Heart left ventricle (tissue), 16 donors: Measurements from ENCODE around the gene FAM227B. TPM values are rescaled to one million over a fixed set of nuclear protein-coding genes. Genes with fewer than 3 reads are reported as not detected.
A peak's percentile ranks its signal among the peaks of the same experiment; 100 is the strongest.

Experiments used
- ATAC-seq, 4 donors: fragments of 200-7000 bp; cut with Tn5 transposase; one replicate each; pipeline ENCODE4 v1.9.1; 2020 to 2022; ENCODE audit warnings: moderate library complexity in 4 of 4, mild to moderate bottlenecking in 3 of 4, moderate number of reproducible peaks in 1 of 4
- DNase-seq, 5 donors: peaks; one replicate each; pipeline ENCODE4 v3.0.0-alpha.2; 2020
- H3K27ac ChIP-seq, 12 donors: fragments of 200-600 bp; sonication (generic) in 4 of 12; one replicate each; pipeline versions ENCODE4 v1.5.0 to v1.8.0; 2016 to 2022; ENCODE audit warnings: mild to moderate bottlenecking in 2 of 12
- H3K27me3 ChIP-seq, 9 donors: fragments of 200-600 bp; sonication (generic) in 2 of 9; one replicate each; pipeline versions ENCODE4 v1.5.1 to v1.8.0; 2016 to 2022; ENCODE audit warnings: mild to moderate bottlenecking in 3 of 9
- H3K36me3 ChIP-seq, 9 donors: fragments of 200-600 bp; sonication (generic) in 2 of 9; one replicate each; pipeline versions ENCODE4 v1.5.0 to v1.8.0; 2018 to 2022; ENCODE audit warnings: mild to moderate bottlenecking in 2 of 9
- H3K4me1 ChIP-seq, 12 donors: fragments of 200-600 bp; sonication (generic) in 4 of 12; one replicate each; pipeline versions ENCODE4 v1.5.0 to v1.8.0; 2016 to 2022; ENCODE audit warnings: mild to moderate bottlenecking in 3 of 12
- H3K4me3 ChIP-seq, 12 donors: fragments of 200-600 bp; sonication (generic) in 4 of 12; one replicate each; pipeline versions ENCODE4 v1.5.0 to v1.8.0; 2017 to 2022; ENCODE audit warnings: mild to moderate bottlenecking in 9 of 12, moderate library complexity in 4 of 12
- H3K9me3 ChIP-seq, 12 donors: fragments of 200-600 bp; sonication (generic) in 4 of 12; one replicate each; pipeline versions ENCODE4 v1.5.0 to v1.8.0; 2016 to 2022; ENCODE audit warnings: mild to moderate bottlenecking in 1 of 12
- POLR2A ChIP-seq, 2 donors: fragments of 450-650 bp; IDR thresholded peaks; one replicate each; pipeline ENCODE4 v1.6.1; 2017; ENCODE audit warnings: antibody characterized with exemption in 2 of 2, mild to moderate bottlenecking in 2 of 2, moderate library complexity in 2 of 2
- WGBS, 4 donors: extraction: QIAGEN DNeasy Blood & Tissue Kit in 2 of 4; methylation state at CpG; one replicate each; pipeline versions ENCODE4 v1.1.5 to v1.1.7; 2013 to 2018; 5-methylcytosine and 5-hydroxymethylcytosine counted together
- intact Hi-C, 10 donors: fragments of 100-400 bp; cut with DNase I; formaldehyde crosslinking; loops; one replicate each; pipeline versions ENCODE4 v1.11.1 to v1.14.2; 2022
- polyA plus RNA-seq, 2 donors: library from polyadenylated mRNA; stranded (reverse); fragments of 200-250 nt; gene quantifications; one replicate each; pipeline ENCODE4 v1.2.3, GENCODE V29; 2013
- total RNA-seq, 9 donors: library from RNA; depleted of rRNA in 2 of 9; stranded (reverse); fragments of >200 nt in 2 of 9; fragmentation: NEBNext Ultra II Directional in 3 of 9; extraction: Animal tissue kit (Norgen Biotek cat#: 25700) in 3 of 9; gene quantifications; one replicate each; pipeline versions ENCODE4 v1.1.0 to v1.2.4, GENCODE V29; 2016 to 2023
- TF ChIP-seq, protein P1 (sequence below), 12 donors: fragments of 200-600 bp; sonication (generic) in 4 of 12; IDR thresholded peaks; one replicate each; pipeline versions ENCODE4 v1.5.0 to v1.8.0; 2018 to 2022; ENCODE audit warnings: antibody characterized with exemption in 12 of 12, mild to moderate bottlenecking in 5 of 12
- donor health status: ischemic (EF 13 %, LVEDD 7.1; RV severe dilation, severe dysfunction).
- donor health status: healthy with polysubstance abuse.
- donor health status: DM: no; HTN: yes; CAD: no.
- donor health status: DM: no; HTN: no; CAD: no.
- donor health status: ischemic (EF 25% LVEDD 6.9; RV normal size, moderate dysfunction).
- donor health status: ischemic (EF 25% LVEDD 5.7; RV mildly dilated, moderate dysfunction).
- donor health status: healthy.
- donor health status: DM: yes; HTN: yes; CAD: no.
- donor health status: ischemic (EF 35%, LVEDD 5.7; RV mildly dilated, moderate dysfunction).
- donor health status: nonischemic (EF 11% LVEDD 7.7; RV severe dilation, severe dysfunction).
- donor health status: DM: yes; HTN: yes; CAD: no.
- donor health status: PGD.
- donor health status: ischemic (EF 29% LVEDD 5.4; RV normal size, mild dysfunction).
- donor health status: nonischemic (EF 23%, LVEDD 6.1; RV moderate dilation, normal function).

The FAM227B gene
- total and polyA plus RNA-seq, 11 donors: 5.8 to 18.8 (median 14.3) TPM

GRCh38 chr15:49438962-49439631 is 181.5 kb downstream of the FAM227B start:
- DNase-seq: peak; percentile 36 to 68 (median 55)
- H3K27me3 ChIP-seq: no peaks in the 10 kb centered on the region
- TF ChIP-seq POLR2A (IDR thresholded peaks at IDR 0.05): no peak
- TF ChIP-seq, protein P1, sequence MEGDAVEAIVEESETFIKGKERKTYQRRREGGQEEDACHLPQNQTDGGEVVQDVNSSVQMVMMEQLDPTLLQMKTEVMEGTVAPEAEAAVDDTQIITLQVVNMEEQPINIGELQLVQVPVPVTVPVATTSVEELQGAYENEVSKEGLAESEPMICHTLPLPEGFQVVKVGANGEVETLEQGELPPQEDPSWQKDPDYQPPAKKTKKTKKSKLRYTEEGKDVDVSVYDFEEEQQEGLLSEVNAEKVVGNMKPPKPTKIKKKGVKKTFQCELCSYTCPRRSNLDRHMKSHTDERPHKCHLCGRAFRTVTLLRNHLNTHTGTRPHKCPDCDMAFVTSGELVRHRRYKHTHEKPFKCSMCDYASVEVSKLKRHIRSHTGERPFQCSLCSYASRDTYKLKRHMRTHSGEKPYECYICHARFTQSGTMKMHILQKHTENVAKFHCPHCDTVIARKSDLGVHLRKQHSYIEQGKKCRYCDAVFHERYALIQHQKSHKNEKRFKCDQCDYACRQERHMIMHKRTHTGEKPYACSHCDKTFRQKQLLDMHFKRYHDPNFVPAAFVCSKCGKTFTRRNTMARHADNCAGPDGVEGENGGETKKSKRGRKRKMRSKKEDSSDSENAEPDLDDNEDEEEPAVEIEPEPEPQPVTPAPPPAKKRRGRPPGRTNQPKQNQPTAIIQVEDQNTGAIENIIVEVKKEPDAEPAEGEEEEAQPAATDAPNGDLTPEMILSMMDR (IDR thresholded peaks at IDR 0.05): no peak
- H3K4me1 ChIP-seq: peaks cover 0 to 59% (median 15%) of the 10 kb centered on the region in 12 donors
- peak overlapping the region in 1 of 12 donors; percentile 15 for H3K4me3 ChIP-seq
- no peaks in the 10 kb centered on the region for H3K9me3 ChIP-seq
- no peaks in the 10 kb centered on the region for H3K36me3 ChIP-seq
- ATAC-seq: peak; percentile 68 to 97 (median 93)
- intact Hi-C loops: no loop called here
- WGBS, 4 donors: 25 to 34% (median 32%) methylated on average over 6 of the region's 6 CpGs
- peak overlapping the region in 11 of 12 donors; percentile 1 to 78 (median 60) for H3K27ac ChIP-seq

DNA sequence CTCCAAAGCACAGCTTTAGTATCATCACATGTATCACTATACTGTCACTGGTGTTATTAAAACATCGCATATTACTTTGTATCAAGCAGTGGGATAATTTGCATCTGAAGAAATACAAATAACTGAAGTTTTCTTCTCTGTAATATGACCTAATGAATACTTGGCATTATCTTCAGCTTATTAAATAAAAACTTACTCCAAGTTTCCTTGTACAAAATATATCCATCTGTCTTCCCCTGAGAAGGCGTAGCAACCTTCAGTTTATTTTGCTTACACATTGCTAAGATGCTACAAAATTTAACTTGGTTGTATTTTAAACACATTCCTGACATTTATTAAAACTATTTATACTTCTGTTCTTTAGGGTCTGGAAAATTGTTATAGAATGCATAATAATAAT is 183.9 kb downstream of the FAM227B start:
- no peak overlapping the region for H3K4me3 ChIP-seq
- no peaks in the 10 kb centered on the region for H3K27me3 ChIP-seq
- 87% methylated on average over 2 of the region's 2 CpGs for WGBS, 4 donors
- no peak for TF ChIP-seq POLR2A (IDR thresholded peaks at IDR 0.05)
- TF ChIP-seq, protein P1 (IDR thresholded peaks at IDR 0.05): no peak
- no peaks in the 10 kb centered on the region for H3K9me3 ChIP-seq
- no peaks in the 10 kb centered on the region for H3K36me3 ChIP-seq
- ATAC-seq: no peak
- peak overlapping the region in 1 of 12 donors; percentile 78 for H3K27ac ChIP-seq
- H3K4me1 ChIP-seq: peaks cover 0 to 64% (median 15%) of the 10 kb centered on the region in 12 donors
- intact Hi-C loops: no loop called here
- no peak for DNase-seq

DNA sequence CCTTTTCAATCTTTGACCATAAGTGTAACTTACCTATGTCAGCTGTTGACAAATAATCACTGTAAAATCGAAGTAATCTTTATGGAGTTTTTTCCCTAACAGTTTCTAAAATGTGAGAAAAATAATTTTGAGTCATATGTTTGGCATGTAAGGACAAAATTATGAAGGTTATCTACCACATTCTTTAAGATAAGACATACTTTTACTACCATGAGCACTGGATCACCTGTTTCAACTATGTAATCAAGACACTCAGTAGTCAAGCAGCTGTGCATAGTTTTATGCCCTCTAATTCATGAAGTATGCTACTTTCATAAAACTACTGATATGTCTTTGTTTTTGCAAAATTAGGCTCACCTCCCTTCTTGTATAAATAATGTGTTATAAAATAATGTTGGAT is 185.4 kb downstream of the FAM227B start:
- Histone ChIP-seq H3K4me1 (peaks cover 0 to 62% (median 15%) of the 10 kb centered on the region in 12 donors), H3K27me3 (no peaks in the 10 kb centered on the region), H3K4me3 (no peak overlapping the region), H3K9me3 (no peaks in the 10 kb centered on the region), H3K27ac (peak overlapping the region in 6 of 12 donors; percentile 6 to 50 (median 24)), H3K36me3 (no peaks in the 10 kb centered on the region)
- no peak for ATAC-seq
- intact Hi-C loops: no loop called here
- TF ChIP-seq POLR2A (IDR thresholded peaks at IDR 0.05): no peak
- TF ChIP-seq, protein P1 (IDR thresholded peaks at IDR 0.05): no peak
- DNase-seq: no peak
- WGBS, 4 donors: 48 to 52% (median 49%) methylated on average over 1 of the region's 1 CpG

DNA sequence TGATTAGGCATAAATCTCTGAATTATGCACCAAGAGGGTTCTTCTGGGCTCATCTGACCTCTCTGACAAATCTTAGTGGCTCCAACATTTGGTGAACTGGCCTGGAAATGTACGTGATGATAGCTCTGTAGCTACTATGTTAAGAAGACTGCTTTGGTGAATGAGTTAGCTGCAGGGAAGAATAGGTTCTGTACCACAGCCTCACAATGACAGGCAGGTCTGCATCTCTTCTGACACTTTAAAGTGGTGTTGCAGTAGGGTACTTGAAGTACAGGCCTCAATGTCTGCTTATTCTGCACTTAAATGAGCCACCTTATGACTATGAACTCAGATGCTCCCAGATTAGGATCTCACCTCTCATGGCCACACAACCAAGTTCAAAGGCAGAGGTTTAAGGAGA is 190.6 kb downstream of the FAM227B start:
- ATAC-seq (peak in 3 of 4 donors; percentile 47 to 71 (median 51)), DNase-seq (no peak)
- intact Hi-C loops: no loop called here
- Histone ChIP-seq H3K9me3 (no peaks in the 10 kb centered on the region), H3K4me1 (peaks cover 0 to 40% (median 8%) of the 10 kb centered on the region in 12 donors), H3K27ac (peak overlapping the region; percentile 43 to 77 (median 70)), H3K36me3 (no peaks in the 10 kb centered on the region), H3K27me3 (no peaks in the 10 kb centered on the region), H3K4me3 (no peak overlapping the region)
- WGBS, 4 donors: 33 to 53% (median 49%) methylated on average over 1 of the region's 1 CpG
- TF ChIP-seq POLR2A (IDR thresholded peaks at IDR 0.05): no peak
- TF ChIP-seq, protein P1 (IDR thresholded peaks at IDR 0.05): no peak
